SU-DHL-6 (cell line): ENCODE measurements around the gene NCOA3.
"Not testable (repeated sequence)": the region's sequence is repeated elsewhere in the genome, so short reads cannot be mapped to it uniquely, and the experiment has no call there.

Experiments used
- EZH2phosphoT487 ChIP-seq: fragments of 200-600 bp; sonication (generic), shearing (Covaris generic); conservative IDR thresholded peaks from 2 replicates; pipeline ENCODE4 v1.6.1; 2018; ENCODE audit warnings: mild to moderate bottlenecking, antibody characterized with exemption, low read length, moderate library complexity, mixed read lengths
- TF ChIP-seq, protein P1 (sequence below): fragments of 200-600 bp; sonication (generic); IDR thresholded peaks from one replicate; pipeline ENCODE4 v1.5.1; 2017; ENCODE audit warnings: antibody characterized with exemption, mild to moderate bottlenecking, low read length, moderate library complexity; ENCODE audit not compliant: insufficient read depth, poor library complexity, severe bottlenecking

DNA sequence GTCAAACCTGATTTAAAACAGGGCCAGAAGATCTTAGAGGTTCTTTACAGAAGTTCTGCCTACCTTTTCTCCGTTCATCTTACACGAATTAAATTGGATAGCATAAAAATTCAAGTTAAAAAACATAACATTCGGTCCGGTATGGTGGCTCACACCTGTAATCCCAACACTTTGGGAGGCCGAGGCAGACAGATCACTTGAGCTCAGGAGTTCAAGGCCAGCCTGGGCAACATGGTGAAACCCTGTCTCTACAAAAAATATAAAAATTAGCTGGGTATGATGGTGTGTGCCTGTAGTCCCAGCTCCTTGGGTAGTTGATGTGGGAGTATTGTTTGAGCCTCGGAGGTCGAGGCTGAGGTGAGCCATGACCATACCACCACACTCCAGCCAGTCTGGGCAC lies 79.0 kb downstream of the NCOA3 start:
- TF ChIP-seq, protein P1, sequence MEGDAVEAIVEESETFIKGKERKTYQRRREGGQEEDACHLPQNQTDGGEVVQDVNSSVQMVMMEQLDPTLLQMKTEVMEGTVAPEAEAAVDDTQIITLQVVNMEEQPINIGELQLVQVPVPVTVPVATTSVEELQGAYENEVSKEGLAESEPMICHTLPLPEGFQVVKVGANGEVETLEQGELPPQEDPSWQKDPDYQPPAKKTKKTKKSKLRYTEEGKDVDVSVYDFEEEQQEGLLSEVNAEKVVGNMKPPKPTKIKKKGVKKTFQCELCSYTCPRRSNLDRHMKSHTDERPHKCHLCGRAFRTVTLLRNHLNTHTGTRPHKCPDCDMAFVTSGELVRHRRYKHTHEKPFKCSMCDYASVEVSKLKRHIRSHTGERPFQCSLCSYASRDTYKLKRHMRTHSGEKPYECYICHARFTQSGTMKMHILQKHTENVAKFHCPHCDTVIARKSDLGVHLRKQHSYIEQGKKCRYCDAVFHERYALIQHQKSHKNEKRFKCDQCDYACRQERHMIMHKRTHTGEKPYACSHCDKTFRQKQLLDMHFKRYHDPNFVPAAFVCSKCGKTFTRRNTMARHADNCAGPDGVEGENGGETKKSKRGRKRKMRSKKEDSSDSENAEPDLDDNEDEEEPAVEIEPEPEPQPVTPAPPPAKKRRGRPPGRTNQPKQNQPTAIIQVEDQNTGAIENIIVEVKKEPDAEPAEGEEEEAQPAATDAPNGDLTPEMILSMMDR = not testable (repeated sequence)
- TF ChIP-seq EZH2phosphoT487 = not testable (repeated sequence)
